Endothelial cell of umbilical vein (primary cell): ENCODE results near the gene CORO1A. TPM values are rescaled to one million over a fixed set of nuclear protein-coding genes. Genes with fewer than 3 reads are reported as not detected.

Experiments used
- BruUV-seq: library from RNA; stranded (reverse); fragments of 400-500 nt; replicated peaks from 2 replicates; lab custom pipeline; 2021; lab: Mats Ljungman, UMichigan
- CTCF ChIA-PET: fragments of 300-600, 350-600 bp; sonication (Branson Sonifier 250); formaldehyde crosslinking; loops from one replicate; lab custom pipeline; 2021; ENCODE audit warnings: antibody characterized with exemption, inconsistent platforms; lab: Charles Lee
- POLR2A ChIA-PET: fragments of 300-600, 350-600 bp; sonication (Branson Sonifier 250); formaldehyde crosslinking; loops from one replicate; lab custom pipeline; 2021; ENCODE audit warnings: antibody characterized with exemption, inconsistent platforms; lab: Charles Lee
- DNase-seq: peaks from one replicate; pipeline ENCODE4 v3.0.0-alpha.2; 2011; ENCODE audit warnings: low read depth, low spot score
- FAIRE-seq: peaks from 2 replicates; lab custom pipeline; 2011; peaks lifted over from hg19 to GRCh38; lab: Jason Lieb, UNC
- H2AFZ ChIP-seq: 2 replicates; pipeline ENCODE4 v1.6.0; 2012; ENCODE audit warnings: low read depth, low read length, control low read depth, inconsistent platforms
- H3K27ac ChIP-seq: 2 replicates; pipeline ENCODE4 v1.5.1; 2011; ENCODE audit warnings: low read depth, mild to moderate bottlenecking, control low read depth, low read length, moderate library complexity; ENCODE audit not compliant: insufficient read depth
- H3K27me3 ChIP-seq, 2 experiments: 2 replicates each; pipeline versions ENCODE4 v1.6.0 to v1.6.1; 2011; ENCODE audit warnings: low read length in 2 of 2, mixed read lengths in 1 of 2; ENCODE audit not compliant: control insufficient read depth in 2 of 2, insufficient read depth in 2 of 2
- H3K36me3 ChIP-seq, 2 experiments: 2 replicates in 1 of 2; 3 replicates in 1 of 2; pipeline ENCODE4 v1.5.1; 2011; ENCODE audit warnings: low read length in 2 of 2, mild to moderate bottlenecking in 1 of 2, moderate library complexity in 1 of 2; ENCODE audit not compliant: control insufficient read depth in 2 of 2, insufficient read depth in 2 of 2; ENCODE audit errors: extremely low read depth in 1 of 2
- H3K4me1 ChIP-seq: 3 replicates; pipeline ENCODE4 v1.5.1; 2011; ENCODE audit warnings: mild to moderate bottlenecking, low read length; ENCODE audit not compliant: control insufficient read depth, insufficient read depth; ENCODE audit errors: extremely low read depth
- H3K4me2 ChIP-seq: 2 replicates; pipeline ENCODE4 v1.6.1; 2011; ENCODE audit warnings: low read length, control low read depth, mixed read lengths; ENCODE audit not compliant: insufficient read depth
- H3K4me3 ChIP-seq, 3 experiments: fragments of 200-600 bp in 1 of 3; sonication (generic), shearing (Covaris generic) in 1 of 3; replicated peaks in 1 of 3; 2 replicates each; pipeline ENCODE4 v1.5.1; 2011 to 2016; ENCODE audit warnings: control low read depth in 3 of 3, low read length in 3 of 3, mild to moderate bottlenecking in 2 of 3, inconsistent platforms in 1 of 3, low read depth in 1 of 3, moderate library complexity in 1 of 3; ENCODE audit not compliant: insufficient read depth in 1 of 3
- H3K79me2 ChIP-seq: 2 replicates; pipeline ENCODE4 v1.6.0; 2012; ENCODE audit warnings: low read length, inconsistent platforms; ENCODE audit not compliant: control insufficient read depth, insufficient read depth
- H3K9ac ChIP-seq: replicated peaks from 2 replicates; pipeline ENCODE3; 2011; ENCODE audit warnings: low read length, control low read depth; ENCODE audit not compliant: insufficient read depth; ENCODE audit errors: extremely low read depth
- H3K9me1 ChIP-seq: replicated peaks from 3 replicates; pipeline ENCODE4 v1.6.0; 2011; ENCODE audit warnings: mild to moderate bottlenecking, low read length; ENCODE audit not compliant: control insufficient read depth, insufficient read depth; ENCODE audit errors: extremely low read depth
- H3K9me3 ChIP-seq: replicated peaks from 2 replicates; pipeline ENCODE4 v1.5.1; 2012; ENCODE audit warnings: low read length, inconsistent platforms; ENCODE audit not compliant: control insufficient read depth, insufficient read depth
- H4K20me1 ChIP-seq: replicated peaks from 2 replicates; pipeline ENCODE3; 2011; ENCODE audit warnings: mild to moderate bottlenecking, low read length; ENCODE audit not compliant: control insufficient read depth, insufficient read depth; ENCODE audit errors: extremely low read depth
- EZH2 ChIP-seq: IDR thresholded peaks from 2 replicates; pipeline ENCODE4 v1.6.1; 2012; ENCODE audit warnings: borderline replicate concordance, low read depth, mild to moderate bottlenecking, moderate library complexity, low read length, inconsistent platforms; ENCODE audit not compliant: severe bottlenecking
- FOS ChIP-seq: IDR thresholded peaks from 2 replicates; pipeline ENCODE4 v1.6.1; 2011; ENCODE audit warnings: mild to moderate bottlenecking, low read length, moderate library complexity, borderline replicate concordance; ENCODE audit not compliant: insufficient read depth
- GATA2 ChIP-seq: IDR thresholded peaks from 2 replicates; pipeline ENCODE4 v1.7.0; 2011; ENCODE audit warnings: low read depth, mild to moderate bottlenecking, moderate library complexity, mixed read lengths, low read length; ENCODE audit not compliant: insufficient read length, insufficient read depth
- JUN ChIP-seq: IDR thresholded peaks from 2 replicates; pipeline ENCODE4 v1.6.1; 2011; ENCODE audit warnings: borderline replicate concordance, low read depth; ENCODE audit not compliant: insufficient read length, insufficient read depth
- MAX ChIP-seq: IDR thresholded peaks from 2 replicates; pipeline ENCODE4 v1.6.1; 2011; ENCODE audit not compliant: insufficient read depth, insufficient read length
- MYC ChIP-seq: IDR thresholded peaks from one replicate; pipeline ENCODE4 v1.6.1; 2011; ENCODE audit warnings: mild to moderate bottlenecking, low read depth, low read length
- POLR2A ChIP-seq: IDR thresholded peaks from 2 replicates; pipeline ENCODE4 v1.6.1; 2012; ENCODE audit warnings: low read depth, mild to moderate bottlenecking, control low read depth, low read length
- POLR2AphosphoS5 ChIP-seq: IDR thresholded peaks from 2 replicates; pipeline ENCODE4 v1.6.1; 2012; ENCODE audit warnings: low read depth, mild to moderate bottlenecking, control low read depth, low read length, moderate library complexity; ENCODE audit not compliant: insufficient read depth
- dilution Hi-C: fragments of 300-500 bp; cut with MboI; formaldehyde crosslinking; loops from one replicate; pipeline ENCODE4 v1.15.0; 2019; ENCODE audit warnings: low sequenced_read_pairs; ENCODE audit not compliant: extremely low pct_ligation_motif_present
- intact Hi-C: fragments of 100-400 bp; cut with micrococcal nuclease; formaldehyde crosslinking; loops from one replicate; pipeline ENCODE4 v1.10.0; 2022
- polyA plus RNA-seq, 4 experiments: library from polyadenylated mRNA; depleted of rRNA in 3 of 4; stranded (reverse) in 3 of 4; unstranded in 1 of 4; fragments of >200 nt; gene quantifications; 2 replicates each; pipeline versions ENCODE4 v1.2.1 to v1.2.3, GENCODE V29; 2011 to 2012; ENCODE audit warnings: missing spikeins in 1 of 4
- total RNA-seq: library from RNA; stranded (reverse); gene quantifications from 2 replicates; pipeline ENCODE4 v1.2.3, GENCODE V29; 2021
- TF ChIP-seq, protein P1 (sequence below), 2 donors: IDR thresholded peaks; 1 replicate in 1 of 2; 2 replicates in 1 of 2; pipeline ENCODE4 v1.5.1; 2011; ENCODE audit warnings: low read length in 2 of 2, mild to moderate bottlenecking in 2 of 2, moderate library complexity in 2 of 2, control low read depth in 1 of 2, inconsistent platforms in 1 of 2, low read depth in 1 of 2; ENCODE audit not compliant: insufficient read depth in 1 of 2; ENCODE audit errors: extremely low read depth in 1 of 2

Gene CORO1A
- total and polyA plus RNA-seq, 2 donors (not counting 3 experiments of a cell fraction or from before 2014, with no cell fraction given) = 6.1 to 6.4 TPM

DNA sequence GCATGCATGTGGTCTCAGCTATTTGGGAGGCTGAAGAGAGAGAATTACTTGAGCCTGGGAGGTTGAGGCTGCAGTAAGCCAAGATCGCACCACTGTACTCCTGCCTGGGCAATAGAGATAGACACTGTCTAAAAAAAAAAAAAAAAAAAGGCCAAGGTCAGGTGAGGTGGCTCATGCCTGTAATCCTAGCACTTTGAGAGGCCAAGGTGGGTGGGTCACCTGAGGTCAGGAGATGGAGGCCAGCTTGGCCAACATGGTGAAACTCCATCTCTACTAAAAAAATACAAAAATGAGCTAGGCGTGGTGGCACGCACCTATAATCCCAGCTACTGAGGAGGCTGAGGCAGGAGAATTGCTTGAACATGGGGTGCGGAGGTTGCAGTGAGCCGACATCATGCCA lies 28.2 kb upstream of the CORO1A start:
- Histone ChIP-seq H3K9ac (no peak overlapping the region), H3K9me1 (no peaks in the 10 kb centered on the region), H3K4me2 (no peak overlapping the region), H3K4me3 (no peak overlapping the region), H3K27ac (no peak overlapping the region), H3K9me3 (no peaks in the 10 kb centered on the region), H3K27me3 (no peaks in the 10 kb centered on the region), H3K79me2 (no peaks in the 10 kb centered on the region), H2AFZ (no peak overlapping the region), H3K4me1 (no peaks in the 10 kb centered on the region), H3K36me3 (no peaks in the 10 kb centered on the region), H4K20me1 (no peaks in the 10 kb centered on the region)
- no peak for TF ChIP-seq POLR2A
- TF ChIP-seq MYC = no peak
- TF ChIP-seq POLR2AphosphoS5 = no peak
- TF ChIP-seq MAX = no peak
- no peak for TF ChIP-seq JUN
- ChIA-PET POLR2A (no interaction called here), CTCF (interaction anchor here (0.9 kb wide), 1 partner anchor 18 kb away, joined by 3 read pairs; no protein-coding TSS in a partner anchor)
- no TSS peak for BruUV-seq
- intact Hi-C loops (no loop called here), dilution Hi-C loops (no loop called here)
- DNase-seq = no peak
- no peak for FAIRE-seq

- TF ChIP-seq POLR2A = no peak
- TF ChIP-seq GATA2 = no peak
- TF ChIP-seq MAX = no peak
- TF ChIP-seq, protein P1, sequence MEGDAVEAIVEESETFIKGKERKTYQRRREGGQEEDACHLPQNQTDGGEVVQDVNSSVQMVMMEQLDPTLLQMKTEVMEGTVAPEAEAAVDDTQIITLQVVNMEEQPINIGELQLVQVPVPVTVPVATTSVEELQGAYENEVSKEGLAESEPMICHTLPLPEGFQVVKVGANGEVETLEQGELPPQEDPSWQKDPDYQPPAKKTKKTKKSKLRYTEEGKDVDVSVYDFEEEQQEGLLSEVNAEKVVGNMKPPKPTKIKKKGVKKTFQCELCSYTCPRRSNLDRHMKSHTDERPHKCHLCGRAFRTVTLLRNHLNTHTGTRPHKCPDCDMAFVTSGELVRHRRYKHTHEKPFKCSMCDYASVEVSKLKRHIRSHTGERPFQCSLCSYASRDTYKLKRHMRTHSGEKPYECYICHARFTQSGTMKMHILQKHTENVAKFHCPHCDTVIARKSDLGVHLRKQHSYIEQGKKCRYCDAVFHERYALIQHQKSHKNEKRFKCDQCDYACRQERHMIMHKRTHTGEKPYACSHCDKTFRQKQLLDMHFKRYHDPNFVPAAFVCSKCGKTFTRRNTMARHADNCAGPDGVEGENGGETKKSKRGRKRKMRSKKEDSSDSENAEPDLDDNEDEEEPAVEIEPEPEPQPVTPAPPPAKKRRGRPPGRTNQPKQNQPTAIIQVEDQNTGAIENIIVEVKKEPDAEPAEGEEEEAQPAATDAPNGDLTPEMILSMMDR (IDR thresholded peaks at IDR 0.05; ENCODE audit: extremely low read depth in 1 of 2, insufficient read depth in 1 of 2, low read depth in 1 of 2, low read length in 2 of 2) = no peak
- TF ChIP-seq POLR2AphosphoS5 = no peak
- TF ChIP-seq FOS = no peak
- no peak for TF ChIP-seq JUN
- TF ChIP-seq MYC = no peak
- TF ChIP-seq EZH2 = no peak
- H3K4me1 ChIP-seq = no peaks in the 10 kb centered on the region
- H3K9ac ChIP-seq = no peak overlapping the region
- BruUV-seq = no TSS peak
- H3K9me1 ChIP-seq = no peaks in the 10 kb centered on the region
- CTCF ChIA-PET = interaction anchor here (0.6 to 1.7 kb wide), 2 partner anchors 24 to 45 kb away, joined by 3 to 4 read pairs; no protein-coding TSS in a partner anchor
- DNase-seq (no peak), FAIRE-seq (no peak)
- no peak overlapping the region for H3K4me2 ChIP-seq
- dilution Hi-C loops (no loop called here), intact Hi-C loops (no loop called here)
- no peaks in the 10 kb centered on the region for H3K27me3 ChIP-seq
- H3K27ac ChIP-seq = no peak overlapping the region
- H3K9me3 ChIP-seq = no peaks in the 10 kb centered on the region
- no peaks in the 10 kb centered on the region for H3K36me3 ChIP-seq
- H4K20me1 ChIP-seq = no peaks in the 10 kb centered on the region
- H3K79me2 ChIP-seq = no peaks in the 10 kb centered on the region
- POLR2A ChIA-PET = no interaction called here
- no peak overlapping the region for H2AFZ ChIP-seq
- H3K4me3 ChIP-seq = no peak overlapping the region
Measured at GRCh38 chr16:30157214-30157613, 26.2 kb upstream of the CORO1A start.
